GM19463 (cell line): ENCODE data around the gene LAMA2.

Source experiments
- ATAC-seq: cut with Tn5 transposase; IDR thresholded peaks from one replicate; pipeline ENCODE4 v1.9.1; 2021; ENCODE audit warnings: mild to moderate bottlenecking, moderate library complexity; ENCODE audit not compliant: unreplicated experiment

The LAMA2 gene

GRCh38 chr6:129292836-129293235, 409.9 kb downstream of the LAMA2 start:
- no peak for ATAC-seq

DNA sequence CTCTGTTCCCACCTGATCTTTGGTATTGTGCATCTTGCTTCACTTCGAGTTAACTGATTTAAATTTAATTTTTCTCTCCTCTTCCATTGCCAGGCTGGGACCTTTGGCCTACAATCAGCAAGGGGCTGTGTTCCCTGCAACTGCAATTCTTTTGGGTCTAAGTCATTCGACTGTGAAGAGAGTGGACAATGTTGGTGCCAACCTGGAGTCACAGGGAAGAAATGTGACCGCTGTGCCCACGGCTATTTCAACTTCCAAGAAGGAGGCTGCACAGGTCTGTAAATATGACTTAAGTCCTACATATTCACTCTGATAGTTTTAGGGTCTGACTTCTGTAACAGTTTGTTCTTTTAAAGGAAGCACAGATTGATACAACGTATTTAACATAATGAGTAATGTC, 414.7 kb downstream of the LAMA2 start:
- no peak for ATAC-seq

- ATAC-seq: no peak
Observed at GRCh38 chr6:129302671-129303070, 419.7 kb downstream of the LAMA2 start.

DNA sequence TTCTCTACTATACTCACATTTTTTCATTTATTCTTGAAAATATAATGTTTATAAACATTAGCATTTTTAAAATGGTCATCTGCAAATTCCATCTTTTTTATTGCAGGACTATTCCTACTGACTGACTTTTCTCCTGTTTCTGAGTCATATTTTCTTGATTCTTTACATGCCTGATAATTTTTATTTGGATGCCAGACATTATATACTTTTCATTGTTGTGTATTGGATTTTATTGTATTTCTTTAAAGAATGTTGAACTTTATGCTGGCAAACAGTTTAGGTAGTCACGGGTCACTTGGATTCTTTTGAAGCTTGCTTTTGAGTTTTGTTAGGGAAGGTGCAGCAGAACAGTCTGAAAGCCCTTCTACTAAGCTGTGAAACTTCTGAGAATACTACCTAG, 423.9 kb downstream of the LAMA2 start:
- ATAC-seq: no peak

DNA sequence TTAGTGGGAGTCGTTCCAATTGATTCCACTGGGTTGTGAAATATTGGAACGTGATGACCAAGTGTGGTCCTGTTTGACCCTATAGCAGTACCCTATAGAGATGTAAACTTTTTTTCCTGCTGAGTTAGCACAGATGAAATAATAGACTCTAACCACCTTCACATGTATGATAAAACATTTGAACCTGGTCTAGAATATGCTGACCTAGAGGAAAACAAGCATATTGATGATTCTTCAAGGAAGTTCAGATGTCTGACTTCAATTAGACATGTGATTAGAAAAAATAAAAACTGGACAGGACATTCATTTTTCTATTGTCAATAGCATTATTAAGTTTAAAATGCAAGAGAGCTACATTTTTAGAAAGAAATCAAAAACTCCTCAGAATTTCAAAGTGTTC, 424.9 kb downstream of the LAMA2 start:
- ATAC-seq: no peak

DNA sequence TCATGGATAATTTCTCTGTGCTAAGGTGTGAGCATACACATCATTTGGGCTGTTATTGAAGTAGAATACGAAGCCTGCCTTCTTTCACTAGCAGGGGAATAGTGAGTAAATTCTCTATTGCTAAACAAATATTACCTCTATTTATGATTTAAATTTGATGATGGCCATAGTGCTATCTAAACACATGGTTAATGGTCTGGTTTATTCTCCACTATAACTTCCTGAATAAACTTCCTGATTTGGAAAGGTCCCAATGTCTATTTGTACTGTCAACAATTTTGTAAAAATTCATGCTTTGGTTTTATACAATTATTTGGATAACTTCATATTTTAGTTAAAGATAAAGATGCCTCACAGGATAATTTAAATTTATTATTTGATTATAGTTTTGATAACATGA, 426.2 kb downstream of the LAMA2 start:
- no peak for ATAC-seq

GRCh38 chr6:129312880-129313279, 429.9 kb downstream of the LAMA2 start:
- ATAC-seq: no peak

- ATAC-seq: no peak
Observed at GRCh38 chr6:129314575-129314974, 431.6 kb downstream of the LAMA2 start.

GRCh38 chr6:129317931-129318820, 435.2 kb downstream of the LAMA2 start:
- ATAC-seq: no peak

GRCh38 chr6:129320892-129321291, 438.0 kb downstream of the LAMA2 start:
- no peak for ATAC-seq

GRCh38 chr6:129321303-129321702, 438.4 kb downstream of the LAMA2 start:
- no peak for ATAC-seq

DNA sequence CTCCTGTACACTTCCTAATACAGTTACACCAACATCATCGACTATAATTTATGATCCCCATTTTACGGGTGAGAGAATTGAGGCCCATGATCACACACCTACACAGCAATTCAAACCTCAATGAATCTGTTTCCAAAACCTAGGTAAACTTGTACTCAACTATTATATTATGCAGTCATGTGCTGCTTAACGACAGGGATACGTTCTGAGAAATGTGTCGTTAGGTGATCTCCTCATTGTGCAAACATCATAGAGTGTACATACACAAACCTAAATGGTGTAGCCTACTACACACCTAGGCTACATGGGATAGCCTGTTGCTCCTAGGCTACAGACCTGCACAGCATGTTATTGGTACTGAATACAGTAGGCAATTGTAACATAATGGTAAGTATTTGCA, 441.4 kb downstream of the LAMA2 start:
- ATAC-seq: no peak

DNA sequence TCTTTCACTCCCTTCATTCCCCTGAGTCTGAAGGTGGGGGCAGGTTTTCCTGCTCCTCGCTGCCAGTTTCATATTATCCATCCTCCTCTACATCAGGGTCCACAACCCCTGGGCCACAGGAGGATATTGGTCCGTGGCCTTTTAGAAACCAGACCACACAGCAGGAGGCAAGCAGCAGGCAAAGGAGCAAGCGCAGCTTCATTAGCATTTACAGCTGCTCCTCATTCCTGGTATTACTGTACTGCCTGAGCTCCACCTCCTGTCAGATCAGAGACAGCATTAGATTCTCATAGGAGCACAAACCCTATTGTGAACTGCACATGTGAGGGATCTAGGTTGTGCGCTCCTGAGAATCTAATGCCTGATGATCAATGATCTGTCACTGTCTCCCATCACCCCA, 446.7 kb downstream of the LAMA2 start:
- no peak for ATAC-seq

- no peak for ATAC-seq
Observed at GRCh38 chr6:129331450-129332138, 448.7 kb downstream of the LAMA2 start.

GRCh38 chr6:129335792-129336191, 452.9 kb downstream of the LAMA2 start:
- ATAC-seq: no peak

- no peak for ATAC-seq
Observed at GRCh38 chr6:129338683-129339082, 455.7 kb downstream of the LAMA2 start.

DNA sequence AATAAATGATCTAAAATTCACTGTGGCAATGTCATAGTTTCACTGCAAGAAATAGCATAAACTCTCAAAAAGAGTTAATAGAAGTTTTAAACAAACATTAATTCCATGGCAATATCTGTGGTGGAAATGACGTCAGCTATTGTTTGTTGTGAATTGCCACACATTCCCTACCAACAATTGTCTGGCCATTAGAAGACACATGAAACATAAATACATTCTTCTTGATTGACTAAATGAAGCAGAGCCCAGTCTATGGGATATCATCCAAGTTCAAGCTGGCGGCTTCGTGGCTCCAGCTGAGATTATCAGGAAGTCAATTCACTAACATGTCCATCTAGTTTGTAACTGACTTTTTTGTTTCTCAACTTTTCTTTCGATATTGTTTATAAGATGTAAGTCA, 458.0 kb downstream of the LAMA2 start:
- no peak for ATAC-seq

DNA sequence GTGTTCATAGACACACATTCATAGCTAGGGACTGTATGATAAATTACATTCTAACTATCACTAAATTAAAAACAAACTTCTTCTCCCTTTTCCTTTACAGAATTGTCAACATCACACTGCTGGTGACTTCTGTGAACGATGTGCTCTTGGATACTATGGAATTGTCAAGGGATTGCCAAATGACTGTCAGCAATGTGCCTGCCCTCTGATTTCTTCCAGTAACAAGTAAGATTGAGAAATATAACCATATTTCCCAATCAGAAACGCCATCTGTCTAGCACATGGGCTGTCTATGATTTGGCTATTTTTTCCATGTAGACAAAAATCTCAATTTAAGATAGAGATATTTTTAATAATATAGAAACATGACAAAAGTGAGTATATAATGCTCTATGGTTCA, 459.3 kb downstream of the LAMA2 start:
- ATAC-seq: no peak

DNA sequence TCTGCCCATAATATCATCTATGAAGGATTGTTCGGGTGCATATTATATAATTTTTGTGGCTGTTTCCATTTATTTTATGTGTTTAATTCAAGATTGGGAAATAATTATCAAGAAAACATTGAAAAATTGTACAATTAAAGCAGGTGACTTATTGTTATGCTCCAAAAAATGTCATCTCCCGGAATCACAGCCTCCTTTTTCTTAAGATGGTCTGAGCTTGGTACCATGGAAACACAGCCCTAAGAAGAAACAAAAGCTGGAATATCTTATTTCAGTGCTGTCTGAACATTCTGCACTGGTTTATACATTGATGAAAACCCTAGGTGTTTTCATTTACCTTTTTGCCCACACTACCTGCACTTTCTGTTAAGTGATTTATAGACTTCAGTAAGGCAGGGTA, 459.9 kb downstream of the LAMA2 start:
- no peak for ATAC-seq

- ATAC-seq: no peak
Observed at GRCh38 chr6:129344379-129344778, 461.4 kb downstream of the LAMA2 start.

DNA sequence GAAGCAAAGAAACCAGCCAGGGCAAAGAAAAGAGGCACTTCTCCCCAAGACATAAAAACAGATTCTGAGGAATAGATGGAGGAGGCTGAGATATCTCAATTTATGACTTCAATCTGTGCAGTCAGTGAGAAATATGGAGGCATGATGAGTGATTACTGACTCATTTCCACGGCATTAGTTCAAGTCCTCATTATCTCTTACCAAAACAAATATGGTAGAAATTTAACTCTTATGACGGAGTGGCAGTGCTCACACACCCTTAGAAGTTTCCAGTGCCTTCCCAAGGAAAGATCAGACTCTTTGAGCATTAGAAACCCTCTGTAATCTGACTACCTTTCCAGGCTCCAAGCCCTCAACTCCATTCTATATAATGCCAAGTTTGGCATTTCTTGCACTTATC, 463.0 kb downstream of the LAMA2 start:
- ATAC-seq: no peak

- ATAC-seq: no peak
Observed at GRCh38 chr6:129346964-129347363, 464.0 kb downstream of the LAMA2 start.
